ENCODE measurements around the gene MMP8. TPM values are rescaled to one million over a fixed set of nuclear protein-coding genes. Genes with fewer than 3 reads are reported as not detected.

The MMP8 gene
- polyA plus RNA-seq, 3 donors, result 0.14 TPM; not detected in 2

GRCh38 chr11:102753267-102753666, 28.5 kb upstream of the MMP8 start:
- no peak for TF ChIP-seq CTCF (IDR thresholded peaks at IDR 0.05)
- H3K36me3 ChIP-seq (replicated peaks in 1 of 2; ENCODE audit: control insufficient read depth in 1 of 2, insufficient read depth in 2 of 2, low read length in 2 of 2), result no peaks in the 10 kb centered on the region
- no peak overlapping the region for H3K27ac ChIP-seq (ENCODE audit: low read depth in 1 of 2, low read length in 2 of 2)
- no peak for DNase-seq
- H3K4me3 ChIP-seq (replicated peaks in 1 of 3; ENCODE audit: low read depth in 2 of 3, low read length in 3 of 3), result no peak overlapping the region
- no CpG with 5 or more reads among the region's 1 CpG for WGBS (ENCODE audit: insufficient coverage)
- intact Hi-C loops (cut with micrococcal nuclease), result no loop called here
- peaks cover 12% of the 10 kb centered on the region for H3K4me1 Mint-ChIP-seq
- H3K9me3 ChIP-seq (replicated peaks in 1 of 2; ENCODE audit: control insufficient read depth in 1 of 2, insufficient read depth in 1 of 2, low read length in 2 of 2), result no peaks in the 10 kb centered on the region
- peaks cover 0 to 2% (median 0%) of the 10 kb centered on the region in 7 donors for H3K9me3 Mint-ChIP-seq
- H3K4me3 Mint-ChIP-seq, result no peak overlapping the region
- H3K4me2 ChIP-seq (replicated peaks; ENCODE audit: extremely low read depth, low read length, poor library complexity, severe bottlenecking), result no peak overlapping the region
- H4K20me1 ChIP-seq (ENCODE audit: insufficient read depth, low read length), result no peaks in the 10 kb centered on the region
- H3K36me3 Mint-ChIP-seq, result no peaks in the 10 kb centered on the region
- no peaks in the 10 kb centered on the region for H3K79me2 ChIP-seq (ENCODE audit: insufficient read depth, low read length)
- H2AFZ ChIP-seq (ENCODE audit: insufficient read depth, low read depth, low read length, poor library complexity, severe bottlenecking), result no peak overlapping the region
- peaks cover 29 to 50% of the 10 kb centered on the region in 2 donors for H3K27me3 ChIP-seq (ENCODE audit: control insufficient read depth in 2 of 2, insufficient read depth in 2 of 2, low read length in 2 of 2)
- no peak overlapping the region for H3K27ac Mint-ChIP-seq
- H3K4me1 ChIP-seq (ENCODE audit: control insufficient read depth in 1 of 2, insufficient read depth in 2 of 2, low read length in 2 of 2), result peaks cover 5 to 10% of the 10 kb centered on the region in 2 donors
- H3K9ac ChIP-seq (ENCODE audit: insufficient read depth, low read length, poor library complexity, severe bottlenecking), result no peak overlapping the region
- peaks cover 38 to 56% (median 44%) of the 10 kb centered on the region in 3 donors for H3K27me3 Mint-ChIP-seq (ENCODE audit: low read depth in 3 of 3)

- H3K9ac ChIP-seq (ENCODE audit: insufficient read depth, low read length, poor library complexity, severe bottlenecking), result no peak overlapping the region
- no peaks in the 10 kb centered on the region for H4K20me1 ChIP-seq (ENCODE audit: insufficient read depth, low read length)
- no peaks in the 10 kb centered on the region for H3K4me1 ChIP-seq (ENCODE audit: control insufficient read depth in 1 of 2, insufficient read depth in 2 of 2, low read length in 2 of 2)
- H3K27ac Mint-ChIP-seq, result no peak overlapping the region
- H2AFZ ChIP-seq (ENCODE audit: insufficient read depth, low read depth, low read length, poor library complexity, severe bottlenecking), result no peak overlapping the region
- peak overlapping the region in 1 of 2 donors; percentile 19 for H3K4me3 Mint-ChIP-seq
- no peak for TF ChIP-seq CTCF (IDR thresholded peaks at IDR 0.05)
- peaks cover 37 to 58% (median 40%) of the 10 kb centered on the region in 3 donors for H3K27me3 Mint-ChIP-seq (ENCODE audit: low read depth in 3 of 3)
- DNase-seq, result no peak
- H3K4me2 ChIP-seq (replicated peaks; ENCODE audit: extremely low read depth, low read length, poor library complexity, severe bottlenecking), result no peak overlapping the region
- no peaks in the 10 kb centered on the region for H3K9me3 ChIP-seq (replicated peaks in 1 of 2; ENCODE audit: control insufficient read depth in 1 of 2, insufficient read depth in 1 of 2, low read length in 2 of 2)
- H3K36me3 Mint-ChIP-seq, result no peaks in the 10 kb centered on the region
- peaks cover 27 to 50% of the 10 kb centered on the region in 2 donors for H3K27me3 ChIP-seq (ENCODE audit: control insufficient read depth in 2 of 2, insufficient read depth in 2 of 2, low read length in 2 of 2)
- H3K4me1 Mint-ChIP-seq, result peaks cover 3% of the 10 kb centered on the region
- no peaks in the 10 kb centered on the region for H3K36me3 ChIP-seq (replicated peaks in 1 of 2; ENCODE audit: control insufficient read depth in 1 of 2, insufficient read depth in 2 of 2, low read length in 2 of 2)
- no peak overlapping the region for H3K27ac ChIP-seq (ENCODE audit: low read depth in 1 of 2, low read length in 2 of 2)
- intact Hi-C loops (cut with micrococcal nuclease), result no loop called here
- no peaks in the 10 kb centered on the region for H3K79me2 ChIP-seq (ENCODE audit: insufficient read depth, low read length)
- H3K9me3 Mint-ChIP-seq, result peaks cover 0 to 4% (median 0%) of the 10 kb centered on the region in 7 donors
- H3K4me3 ChIP-seq (replicated peaks in 1 of 3; ENCODE audit: low read depth in 2 of 3, low read length in 3 of 3), result no peak overlapping the region
Measured at GRCh38 chr11:102751673-102752072, 26.9 kb upstream of the MMP8 start.
